ENCODE data around the gene TAPBP.
"Not testable (repeated sequence)": the region's sequence is repeated elsewhere in the genome, so short reads cannot be mapped to it uniquely, and the experiment has no call there.

TAPBP gene

GRCh38 chr6:33276581-33276863 lies 37.4 kb downstream of the TAPBP start:
- DNase-seq (ENCODE audit: low read depth in 2 of 2) = no peak

- not testable (repeated sequence) for DNase-seq (ENCODE audit: low read depth in 2 of 2)
These were observed 37.9 kb downstream of the TAPBP start for GRCh38 chr6:33275795-33276580.

- DNase-seq (ENCODE audit: low read depth in 2 of 2) = no peak
These were observed 39.7 kb downstream of the TAPBP start for GRCh38 chr6:33273924-33274902.

- DNase-seq (ENCODE audit: low read depth in 2 of 2) = no peak
These were observed 40.6 kb downstream of the TAPBP start for GRCh38 chr6:33273129-33273923.

GRCh38 chr6:33272275-33273128 lies 41.4 kb downstream of the TAPBP start:
- DNase-seq (ENCODE audit: low read depth in 2 of 2) = no peak

GRCh38 chr6:33271468-33272274 lies 42.2 kb downstream of the TAPBP start, which contains the start of the genes RPS18 and VPS52:
Gene RPS18 (plus strand): TSS chr6:33272075. CDS start chr6:33272120, 45 bp downstream.
Gene VPS52 (minus strand): TSS chr6:33271876. CDS start chr6:33271675, 201 bp downstream.
- DNase-seq (ENCODE audit: low read depth in 2 of 2) = peak; percentile 77 to 86

GRCh38 chr6:33271117-33271467 lies 42.8 kb downstream of the TAPBP start:
- DNase-seq (ENCODE audit: low read depth in 2 of 2) = no peak

- DNase-seq (ENCODE audit: low read depth in 2 of 2) = no peak
These were observed 49.9 kb downstream of the TAPBP start for GRCh38 chr6:33264015-33264414.

- DNase-seq (ENCODE audit: low read depth in 2 of 2) = not testable (repeated sequence)
These were observed 51.4 kb downstream of the TAPBP start for GRCh38 chr6:33262490-33262889.

GRCh38 chr6:33259032-33259431 lies 54.8 kb downstream of the TAPBP start:
- no peak for DNase-seq (ENCODE audit: low read depth in 2 of 2)

GRCh38 chr6:33254591-33254990 lies 59.3 kb downstream of the TAPBP start:
- no peak for DNase-seq (ENCODE audit: low read depth in 2 of 2)

GRCh38 chr6:33252759-33253158 lies 61.1 kb downstream of the TAPBP start:
- no peak for DNase-seq (ENCODE audit: low read depth in 2 of 2)

- no peak for DNase-seq (ENCODE audit: low read depth in 2 of 2)
These were observed 62.4 kb downstream of the TAPBP start for GRCh38 chr6:33251395-33252012.

- DNase-seq (ENCODE audit: low read depth in 2 of 2) = no peak
These were observed 63.1 kb downstream of the TAPBP start for GRCh38 chr6:33250731-33251130.

- DNase-seq (ENCODE audit: low read depth in 2 of 2) = no peak
These were observed 63.9 kb downstream of the TAPBP start for GRCh38 chr6:33249732-33250630.

Measured in activated CD4-positive, alpha-beta T cell treated with anti-CD3 and anti-CD28 coated beads for 24 hours (primary cell).